Activated CD4-positive, alpha-beta T cell treated with anti-CD3 and anti-CD28 coated beads, Interleukin-2, amount 50 U/mL, for 4 hours (primary cell): ENCODE data around the gene ATOSB.
"Not testable (repeated sequence)": the region's sequence is repeated elsewhere in the genome, so short reads cannot be mapped to it uniquely, and the experiment has no call there.

ENCODE experiments used
- DNase-seq, 2 experiments: peaks; one replicate each; pipeline ENCODE4 v3.0.0-alpha.2; 2020

The ATOSB gene, protein sequence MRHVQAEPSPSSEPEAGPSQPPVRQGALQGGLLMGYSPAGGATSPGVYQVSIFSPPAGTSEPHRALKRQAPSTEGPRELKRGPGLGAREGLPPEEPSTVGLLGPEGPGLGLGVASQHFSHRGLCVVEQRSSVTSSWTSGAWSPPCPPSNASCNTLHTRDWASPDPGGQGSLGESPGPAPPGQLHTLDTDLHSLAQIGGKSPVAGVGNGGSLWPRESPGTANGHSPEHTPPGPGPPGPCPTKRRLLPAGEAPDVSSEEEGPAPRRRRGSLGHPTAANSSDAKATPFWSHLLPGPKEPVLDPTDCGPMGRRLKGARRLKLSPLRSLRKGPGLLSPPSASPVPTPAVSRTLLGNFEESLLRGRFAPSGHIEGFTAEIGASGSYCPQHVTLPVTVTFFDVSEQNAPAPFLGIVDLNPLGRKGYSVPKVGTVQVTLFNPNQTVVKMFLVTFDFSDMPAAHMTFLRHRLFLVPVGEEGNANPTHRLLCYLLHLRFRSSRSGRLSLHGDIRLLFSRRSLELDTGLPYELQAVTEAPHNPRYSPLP

DNA sequence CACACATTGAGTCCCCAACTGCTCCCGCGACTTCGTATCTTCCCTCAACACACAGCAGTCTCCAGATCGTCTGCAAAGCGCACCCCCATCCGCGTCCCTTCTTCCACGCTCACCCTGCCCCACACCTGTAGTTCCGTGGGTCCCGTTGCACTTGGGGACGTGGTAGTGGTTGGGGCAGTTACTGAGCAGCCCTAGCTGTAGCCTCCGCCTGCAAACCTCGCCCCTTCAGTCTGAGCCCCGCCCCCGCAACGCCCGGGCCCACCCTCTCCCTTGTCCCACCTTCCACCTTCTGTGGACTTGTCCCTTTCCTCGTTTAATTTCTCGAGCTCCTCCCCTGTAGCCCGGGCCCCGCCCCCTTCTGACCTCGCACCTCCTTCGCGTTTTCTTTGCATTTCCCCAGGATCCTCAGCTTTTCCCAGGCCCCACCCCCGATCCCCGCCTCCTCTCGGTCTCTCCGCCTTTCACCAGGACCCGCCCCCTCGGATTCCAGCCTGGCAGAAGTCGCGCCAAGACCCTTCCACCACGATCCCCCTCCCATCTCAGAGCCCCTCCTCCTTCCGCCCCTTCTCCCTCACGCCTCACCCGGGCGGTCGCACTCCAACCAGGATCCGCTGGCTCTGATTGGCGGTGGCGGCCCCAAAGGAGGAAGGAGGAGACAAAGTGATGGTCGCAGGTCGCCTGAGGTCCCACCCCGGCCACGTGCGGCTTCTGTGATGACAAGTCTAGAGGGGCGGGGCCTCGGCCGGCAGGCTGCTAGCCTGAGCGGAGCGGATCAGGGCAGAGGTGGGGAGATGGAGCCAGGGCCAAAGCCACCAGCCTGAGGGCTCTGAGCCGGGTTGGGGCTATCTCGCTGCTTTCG, at the start of gene ATOSB:
Gene ATOSB, minus strand, starts transcription at position 183 of the 859 bp plus-strand sequence. CDS start 7,588 bp downstream, outside the sequence.
- peak; percentile 88 to 89 for DNase-seq

GRCh38 chr9:35164711-35165110, 49.0 kb upstream of the ATOSB start:
- no peak for DNase-seq

GRCh38 chr9:35163413-35163812, 47.8 kb upstream of the ATOSB start:
- no peak for DNase-seq

- DNase-seq, result no peak
These were observed 47.1 kb upstream of the ATOSB start for GRCh38 chr9:35162605-35163315.

- peak; percentile 62 to 64 for DNase-seq
These were observed 46.3 kb upstream of the ATOSB start, which contains the start of gene UNC13B for GRCh38 chr9:35161713-35162604. Gene UNC13B, plus strand, starts transcription at chr9:35162009. Its CDS starts 275 bp downstream, at chr9:35162284.

GRCh38 chr9:35158501-35159280, 43.0 kb upstream of the ATOSB start:
- no peak for DNase-seq

- not testable (repeated sequence) for DNase-seq
These were observed 42.2 kb upstream of the ATOSB start for GRCh38 chr9:35157836-35158235.

DNA sequence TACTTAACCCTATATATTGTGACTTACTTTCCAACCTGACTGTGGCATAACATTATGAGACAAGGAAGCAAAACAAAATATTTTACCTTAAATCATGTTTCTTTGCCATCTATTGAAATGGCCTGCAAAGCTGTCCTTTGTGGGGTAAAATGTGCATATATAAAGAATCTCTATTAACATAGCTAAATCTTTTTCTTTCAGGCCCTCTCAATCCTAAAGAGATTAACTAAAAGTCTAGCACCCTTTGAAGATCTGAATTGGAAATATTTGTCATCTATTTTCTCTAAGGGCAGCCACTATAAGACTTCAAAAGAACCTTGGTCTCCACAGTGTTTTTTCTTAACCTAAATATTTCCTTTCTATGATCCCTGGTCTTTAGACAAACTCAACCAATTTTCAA, 41.1 kb upstream of the ATOSB start:
- DNase-seq, result no peak

- DNase-seq, result no peak
These were observed 37.3 kb upstream of the ATOSB start for GRCh38 chr9:35152926-35153325.

- not testable (repeated sequence) for DNase-seq
These were observed 32.4 kb upstream of the ATOSB start for GRCh38 chr9:35147941-35148563.

DNA sequence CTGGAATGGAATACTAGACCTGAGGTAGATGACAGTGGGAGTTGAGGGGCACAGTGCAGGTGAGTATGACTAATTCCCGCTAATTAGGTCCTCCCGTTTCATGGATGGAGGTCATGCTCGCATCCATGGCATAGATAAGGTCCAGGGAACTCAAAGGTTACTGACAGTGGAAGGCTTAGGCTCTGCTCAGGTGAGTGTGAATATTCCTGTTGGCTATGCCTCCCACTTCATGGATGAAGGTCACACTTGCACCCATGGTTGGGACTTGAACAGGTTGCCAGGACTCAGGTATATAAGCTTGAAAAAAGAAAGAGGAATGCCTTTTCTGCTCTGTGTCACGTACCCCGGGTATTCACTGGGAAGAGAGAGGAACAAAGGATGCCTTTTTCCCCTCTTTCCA, 26.4 kb upstream of the ATOSB start:
- DNase-seq, result no peak

- DNase-seq, result no peak
These were observed 24.4 kb upstream of the ATOSB start for GRCh38 chr9:35140093-35140492.

GRCh38 chr9:35136866-35137265, 21.2 kb upstream of the ATOSB start:
- DNase-seq, result no peak

GRCh38 chr9:35135988-35136387, 20.3 kb upstream of the ATOSB start:
- no peak for DNase-seq

GRCh38 chr9:35134920-35135319, 19.3 kb upstream of the ATOSB start:
- no peak for DNase-seq

GRCh38 chr9:35116898-35117551, 1.4 kb upstream of the ATOSB start:
- peak; percentile 83 for DNase-seq

DNA sequence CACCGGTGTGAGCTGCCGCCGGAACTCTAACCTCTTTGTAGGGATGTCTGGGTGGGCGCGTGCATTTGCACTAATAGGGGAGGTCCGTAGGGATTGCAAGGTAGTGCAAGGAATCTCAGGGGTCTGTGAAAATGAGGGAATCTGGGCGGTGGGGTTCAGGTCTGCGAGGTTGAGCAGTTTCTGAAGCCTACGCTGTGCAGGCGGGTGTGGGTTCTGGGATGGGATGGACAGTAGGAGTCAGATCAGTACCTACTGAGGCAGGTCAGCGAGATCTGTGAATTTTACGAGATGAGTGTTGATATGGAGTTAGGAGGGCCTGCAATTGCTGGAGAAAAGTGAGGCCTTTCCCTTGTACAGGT, 856 bp upstream of the ATOSB start:
- no peak for DNase-seq

- no peak for DNase-seq
These were observed 628 bp downstream of the ATOSB start for GRCh38 chr9:35114840-35115628.
